Measurements from ENCODE around the gene IRAK1.

DNA sequence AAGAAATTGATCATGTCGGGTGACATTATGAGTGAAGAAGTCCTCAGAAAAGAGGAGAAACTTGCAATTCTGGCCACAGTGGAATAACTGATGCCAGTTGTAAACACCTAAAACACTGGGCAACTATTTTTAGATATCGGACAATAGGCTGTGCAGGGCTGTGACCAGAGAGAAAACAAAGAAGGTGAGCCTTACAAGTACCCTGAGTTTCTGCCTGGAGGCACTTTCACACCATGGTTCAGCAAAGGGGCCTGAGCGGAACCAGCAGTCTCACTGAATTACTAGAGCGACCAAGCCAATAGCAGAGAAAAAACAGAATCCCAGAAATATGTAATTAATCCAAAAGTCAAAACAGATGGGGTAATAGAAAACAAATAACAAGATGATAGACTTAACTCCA lies 11.2 kb downstream of the IRAK1 start:
- TF ChIP-seq, protein P1, sequence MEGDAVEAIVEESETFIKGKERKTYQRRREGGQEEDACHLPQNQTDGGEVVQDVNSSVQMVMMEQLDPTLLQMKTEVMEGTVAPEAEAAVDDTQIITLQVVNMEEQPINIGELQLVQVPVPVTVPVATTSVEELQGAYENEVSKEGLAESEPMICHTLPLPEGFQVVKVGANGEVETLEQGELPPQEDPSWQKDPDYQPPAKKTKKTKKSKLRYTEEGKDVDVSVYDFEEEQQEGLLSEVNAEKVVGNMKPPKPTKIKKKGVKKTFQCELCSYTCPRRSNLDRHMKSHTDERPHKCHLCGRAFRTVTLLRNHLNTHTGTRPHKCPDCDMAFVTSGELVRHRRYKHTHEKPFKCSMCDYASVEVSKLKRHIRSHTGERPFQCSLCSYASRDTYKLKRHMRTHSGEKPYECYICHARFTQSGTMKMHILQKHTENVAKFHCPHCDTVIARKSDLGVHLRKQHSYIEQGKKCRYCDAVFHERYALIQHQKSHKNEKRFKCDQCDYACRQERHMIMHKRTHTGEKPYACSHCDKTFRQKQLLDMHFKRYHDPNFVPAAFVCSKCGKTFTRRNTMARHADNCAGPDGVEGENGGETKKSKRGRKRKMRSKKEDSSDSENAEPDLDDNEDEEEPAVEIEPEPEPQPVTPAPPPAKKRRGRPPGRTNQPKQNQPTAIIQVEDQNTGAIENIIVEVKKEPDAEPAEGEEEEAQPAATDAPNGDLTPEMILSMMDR (IDR thresholded peaks at IDR 0.05), result no peak
- TF ChIP-seq ZFX (IDR thresholded peaks at IDR 0.05; ENCODE audit: borderline replicate concordance), result no peak

Data from 22Rv1 (cell line).